GM21423 (cell line): Measurements from ENCODE around the gene TMEM200A.
"Not testable (repeated sequence)": the region's sequence is repeated elsewhere in the genome, so short reads cannot be mapped to it uniquely, and the experiment has no call there.

Source experiments
- ATAC-seq: cut with Tn5 transposase; IDR thresholded peaks from one replicate; pipeline ENCODE4 v1.9.1; 2021; ENCODE audit warnings: mild to moderate bottlenecking, moderate library complexity; ENCODE audit not compliant: unreplicated experiment

TMEM200A gene

DNA sequence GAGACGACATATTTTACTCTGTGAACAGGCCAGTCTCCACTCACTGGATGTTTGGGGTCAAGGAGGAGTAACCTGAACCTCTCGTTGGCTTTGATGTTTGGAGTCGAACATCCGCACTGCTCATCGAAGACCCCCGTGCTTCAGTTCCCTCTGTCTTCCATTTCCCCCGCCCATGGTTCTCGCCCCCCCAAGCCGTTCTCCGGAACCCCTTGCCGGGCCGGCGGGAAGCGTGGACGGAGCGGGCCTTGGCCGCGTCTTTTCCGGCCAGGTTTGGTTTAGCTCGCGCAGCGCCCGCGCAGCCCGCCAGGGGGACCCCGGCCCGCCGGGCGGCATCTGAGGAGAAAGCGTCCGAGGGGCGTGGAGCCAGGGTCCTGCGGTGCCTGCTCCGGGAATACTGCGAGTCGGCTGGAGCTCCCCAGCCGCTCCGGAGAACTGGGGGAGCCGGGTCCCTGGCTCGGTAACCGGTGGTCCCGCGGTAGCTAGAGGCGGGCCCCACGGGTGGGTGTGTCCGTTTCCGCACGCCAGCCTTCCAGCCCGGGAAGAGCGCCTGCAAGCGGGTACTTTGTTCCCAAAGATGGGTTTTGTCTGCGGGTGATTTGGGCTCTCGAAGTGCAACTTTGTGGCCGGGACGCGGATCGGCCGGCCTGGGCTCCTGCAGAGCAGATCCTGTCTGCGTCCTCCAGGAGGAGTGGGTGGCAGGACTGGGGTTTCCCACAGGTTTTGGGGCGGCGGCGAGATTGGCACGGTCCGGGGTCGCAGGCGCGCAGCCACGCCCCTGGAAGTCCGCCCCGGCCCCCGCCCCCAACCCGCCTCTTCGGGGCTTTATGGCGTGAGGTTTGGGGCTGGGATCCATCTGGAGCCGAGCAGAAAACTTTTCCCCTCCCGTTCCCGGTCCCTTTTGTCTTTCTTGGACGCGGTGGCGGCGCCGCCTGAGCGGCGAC, at the start of gene TMEM200A:
TMEM200A (plus strand) TSS at position 852 of the 941 bp plus-strand sequence. CDS start 74,406 bp downstream, outside the sequence.
- ATAC-seq: peak; percentile 65

- ATAC-seq: no peak
These were observed 44.9 kb upstream of the TMEM200A start for GRCh38 chr6:130320908-130321307.

DNA sequence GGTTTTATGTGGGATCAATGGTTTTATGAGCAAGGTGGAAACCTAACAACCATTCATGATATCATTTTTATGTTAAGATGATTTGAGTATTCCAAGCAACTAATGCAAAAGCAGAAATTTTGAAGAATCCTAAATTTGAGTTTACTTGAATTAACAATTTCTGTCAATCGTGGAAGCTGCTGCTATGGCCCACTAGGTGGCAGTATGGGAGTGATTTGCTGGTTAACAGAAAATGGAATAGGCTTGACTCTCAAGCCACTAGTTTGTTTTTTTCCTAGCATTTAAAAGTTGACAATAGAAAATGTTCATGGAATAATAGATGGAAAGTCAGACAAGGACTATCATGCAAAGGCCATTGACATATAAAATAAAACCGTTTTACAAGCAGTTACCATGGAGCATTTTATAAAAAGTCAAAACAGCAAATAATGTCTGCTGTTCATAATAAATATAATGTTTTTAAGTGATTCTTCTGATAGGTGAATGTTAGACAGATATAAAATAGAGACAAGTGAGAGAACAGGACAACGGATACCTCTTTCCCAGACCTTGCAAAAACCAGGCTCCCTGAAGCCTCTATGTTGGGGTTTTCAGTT, 43.0 kb upstream of the TMEM200A start:
- ATAC-seq: no peak

DNA sequence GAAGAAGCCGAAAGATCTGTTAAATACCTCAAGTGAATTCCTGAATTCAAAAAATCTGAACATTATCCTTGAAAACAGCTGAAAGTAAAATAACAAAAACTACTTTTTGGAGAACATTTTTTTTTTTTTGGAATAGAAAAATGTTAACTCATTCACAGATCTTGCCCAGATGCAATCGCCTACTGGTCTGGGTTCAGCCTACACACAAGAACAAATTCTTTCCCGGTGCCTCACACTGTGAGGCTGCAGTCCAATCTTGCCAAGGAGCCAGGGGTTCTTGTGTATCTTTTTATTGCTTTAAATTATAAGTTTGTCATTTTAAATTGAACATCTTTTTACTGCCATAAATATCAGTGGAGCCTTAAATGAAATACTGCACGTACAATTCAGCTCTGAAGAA, 41.2 kb upstream of the TMEM200A start:
- ATAC-seq: no peak

DNA sequence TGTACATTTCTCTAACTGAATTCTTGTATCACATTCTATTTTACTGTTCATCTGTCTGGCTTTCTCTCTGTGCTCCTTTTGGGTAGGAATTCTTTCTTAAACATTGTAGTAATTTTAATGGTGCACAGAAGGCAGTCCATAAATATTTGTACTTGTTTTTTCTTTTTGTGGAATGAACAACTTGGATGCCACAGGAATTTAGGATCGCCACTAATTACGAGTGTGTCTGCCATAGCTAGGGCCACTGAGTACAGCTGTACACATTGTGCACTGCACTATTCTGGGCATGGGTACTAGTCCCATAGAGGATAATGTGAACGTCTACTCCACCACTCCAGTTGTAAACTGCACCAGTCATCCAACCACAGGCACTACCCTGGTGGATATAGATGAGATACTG, 39.3 kb upstream of the TMEM200A start:
- no peak for ATAC-seq

GRCh38 chr6:130337534-130337933, 28.3 kb upstream of the TMEM200A start:
- ATAC-seq: no peak

GRCh38 chr6:130346324-130346723, 19.5 kb upstream of the TMEM200A start:
- ATAC-seq: not testable (repeated sequence)

- ATAC-seq: no peak
These were observed 11.5 kb upstream of the TMEM200A start for GRCh38 chr6:130354322-130354721.

- no peak for ATAC-seq
These were observed 10.2 kb upstream of the TMEM200A start for GRCh38 chr6:130355572-130355971.

DNA sequence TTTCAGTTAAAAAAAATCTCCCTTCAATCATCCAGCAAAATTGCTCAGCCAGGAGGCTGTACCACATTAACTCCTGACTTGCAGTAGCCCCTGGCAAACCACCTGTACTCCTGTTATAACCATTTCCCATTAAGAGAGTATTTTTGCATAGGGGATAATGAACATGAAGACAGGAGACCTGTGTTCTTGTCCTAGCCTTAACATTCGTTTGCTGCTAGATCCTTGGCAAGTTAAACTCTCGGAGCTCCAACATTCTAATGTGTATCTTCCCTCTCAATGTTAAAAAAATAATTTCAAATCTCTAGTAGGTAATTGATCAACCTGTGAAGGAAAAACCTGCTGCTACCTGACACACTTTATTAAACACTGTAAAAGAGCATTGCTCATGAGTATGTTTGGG, 8.4 kb upstream of the TMEM200A start:
- ATAC-seq: no peak

DNA sequence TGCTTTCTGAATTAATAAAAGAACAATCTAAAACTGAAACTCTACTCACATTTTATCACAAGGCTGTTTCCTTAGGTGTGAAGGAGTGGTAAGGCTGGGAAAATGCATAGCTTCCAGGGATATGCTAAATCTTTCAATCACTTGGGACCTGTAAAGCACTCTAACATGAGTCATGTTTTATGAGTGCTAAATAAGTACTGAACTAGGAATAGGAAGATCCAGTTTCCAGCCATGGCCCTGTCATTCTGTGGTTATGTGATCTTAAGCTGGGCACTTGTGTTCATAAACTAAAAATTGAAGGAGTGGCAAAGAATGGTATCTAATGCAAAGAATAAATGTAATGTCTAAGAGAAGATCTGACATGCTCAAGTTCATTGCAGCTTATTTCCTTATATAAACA, 6.1 kb upstream of the TMEM200A start:
- ATAC-seq: no peak

GRCh38 chr6:130362128-130362527, 3.7 kb upstream of the TMEM200A start:
- ATAC-seq: no peak

- ATAC-seq: no peak
These were observed 1.5 kb upstream of the TMEM200A start for GRCh38 chr6:130364224-130364780.

- peak; percentile 27 for ATAC-seq
These were observed 539 bp downstream of the TMEM200A start for GRCh38 chr6:130366107-130367005.

DNA sequence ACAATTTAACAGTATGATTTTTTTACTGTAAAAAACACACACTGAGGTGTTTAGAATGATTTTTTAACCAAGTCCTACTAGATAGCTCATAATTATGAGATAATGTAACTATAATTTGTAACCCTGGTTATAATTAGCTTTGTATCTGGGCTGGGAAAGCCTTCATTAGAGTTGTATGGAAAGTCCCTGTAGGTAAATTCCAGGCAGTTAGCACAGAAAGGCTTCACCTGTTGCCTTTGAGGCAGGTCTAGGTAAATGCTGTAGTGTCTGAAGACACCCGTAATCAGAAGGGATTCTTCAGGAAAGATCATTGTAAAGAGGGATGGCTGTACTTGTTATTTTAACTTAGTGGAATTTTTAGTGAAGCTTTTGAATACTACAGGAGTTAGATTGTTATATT, 1.9 kb downstream of the TMEM200A start:
- ATAC-seq: no peak

- ATAC-seq: no peak
These were observed 2.8 kb downstream of the TMEM200A start for GRCh38 chr6:130368576-130368975.

DNA sequence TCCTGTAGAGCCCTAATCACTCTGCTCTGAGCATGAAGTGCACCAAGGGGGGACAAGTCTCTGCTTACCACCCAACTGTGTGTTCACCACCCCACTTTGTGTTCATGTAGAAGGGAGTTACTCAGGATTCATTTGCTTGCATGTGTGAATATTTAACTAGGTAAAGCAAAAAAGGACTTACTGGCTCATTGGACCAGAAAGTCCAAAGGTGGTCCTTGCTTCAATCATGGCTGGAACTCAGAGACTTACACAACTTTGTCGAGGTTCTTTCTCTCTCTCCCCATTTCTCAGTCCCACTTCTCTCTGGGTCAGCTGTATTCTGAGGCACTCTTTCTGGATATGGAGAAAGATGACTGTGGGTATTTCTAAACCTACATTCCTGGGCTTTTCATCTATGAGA, 4.0 kb downstream of the TMEM200A start:
- no peak for ATAC-seq

- ATAC-seq: no peak
These were observed 6.2 kb downstream of the TMEM200A start for GRCh38 chr6:130371921-130372420.

- no peak for ATAC-seq
These were observed 7.0 kb downstream of the TMEM200A start for GRCh38 chr6:130372786-130373185.

DNA sequence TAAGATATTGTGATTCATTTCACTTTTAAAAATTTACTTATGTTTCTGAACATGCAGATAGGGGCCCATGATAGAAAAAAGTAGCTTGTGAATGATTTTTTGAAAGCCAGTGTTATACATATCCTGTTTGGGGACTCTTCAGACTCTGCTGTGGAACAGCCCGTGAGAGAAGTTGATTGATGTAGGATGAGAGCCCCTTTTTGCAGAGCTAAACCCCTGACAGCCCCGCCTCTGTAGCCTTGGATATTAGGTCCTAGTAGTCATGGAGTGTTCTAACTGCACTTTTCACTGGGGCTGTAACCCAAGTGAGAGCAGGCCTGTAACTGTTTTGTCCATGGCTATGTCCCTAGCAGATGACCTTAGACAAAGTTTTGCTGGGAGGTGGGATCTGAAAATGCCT, 8.2 kb downstream of the TMEM200A start:
- no peak for ATAC-seq

DNA sequence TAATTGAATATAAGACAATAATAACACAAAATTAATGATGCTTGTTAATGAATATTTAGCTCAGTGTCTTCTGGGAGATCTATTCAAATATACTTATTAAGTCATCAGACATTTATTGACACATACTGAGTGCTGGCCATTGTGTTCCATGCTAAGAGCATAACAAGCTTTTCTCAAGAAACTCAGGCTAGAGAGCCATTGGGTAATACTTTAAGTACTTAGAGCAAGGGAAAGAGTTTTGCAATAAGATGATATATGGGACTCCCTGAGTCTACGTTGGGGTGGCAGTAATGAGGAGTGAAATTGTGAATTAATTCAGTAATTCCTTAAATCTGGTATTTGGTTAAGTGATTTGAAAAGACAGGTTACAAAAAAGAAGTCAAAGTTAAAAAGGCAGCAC, 11.1 kb downstream of the TMEM200A start:
- ATAC-seq: no peak
